T1000 (cell line): ENCODE data around the gene FGFR3.
A peak's percentile ranks its signal among the peaks of the same experiment; 100 is the strongest.

Source experiments
- DNase-seq: peaks from one replicate; lab custom pipeline; 2025; ENCODE audit warnings: mixed read lengths; lab: John Stamatoyannopoulos, UW

FGFR3 gene

GRCh38 chr4:1792832-1793495 lies at the start of gene FGFR3:
Gene FGFR3, plus strand, starts transcription at chr4:1793293. Its CDS starts 642 bp downstream, at chr4:1793935.
- no peak for DNase-seq

GRCh38 chr4:1743551-1743950 lies 49.5 kb upstream of the FGFR3 start:
- no peak for DNase-seq

GRCh38 chr4:1743975-1744374 lies 49.1 kb upstream of the FGFR3 start:
- DNase-seq, result no peak

- DNase-seq, result no peak
Observed at GRCh38 chr4:1744552-1744951, 48.5 kb upstream of the FGFR3 start.

GRCh38 chr4:1745165-1745564 lies 47.9 kb upstream of the FGFR3 start:
- DNase-seq, result no peak

GRCh38 chr4:1745697-1746096 lies 47.4 kb upstream of the FGFR3 start:
- DNase-seq, result no peak

- DNase-seq, result peak; percentile 67
Observed at GRCh38 chr4:1746265-1746691, 46.8 kb upstream of the FGFR3 start.

- no peak for DNase-seq
Observed at GRCh38 chr4:1746919-1747602, 46.0 kb upstream of the FGFR3 start.

GRCh38 chr4:1747603-1747967 lies 45.5 kb upstream of the FGFR3 start:
- DNase-seq, result no peak

GRCh38 chr4:1748465-1748995 lies 44.6 kb upstream of the FGFR3 start:
- peak; percentile 87 for DNase-seq

- no peak for DNase-seq
Observed at GRCh38 chr4:1749370-1749769, 43.7 kb upstream of the FGFR3 start.

GRCh38 chr4:1749826-1750225 lies 43.3 kb upstream of the FGFR3 start:
- DNase-seq, result no peak

- no peak for DNase-seq
Observed at GRCh38 chr4:1750381-1751154, 42.5 kb upstream of the FGFR3 start.

GRCh38 chr4:1751155-1751918 lies 41.8 kb upstream of the FGFR3 start:
- DNase-seq, result no peak

GRCh38 chr4:1751919-1752283 lies 41.2 kb upstream of the FGFR3 start:
- no peak for DNase-seq

- DNase-seq, result no peak
Observed at GRCh38 chr4:1752284-1753041, 40.6 kb upstream of the FGFR3 start.

GRCh38 chr4:1753294-1753696 lies 39.8 kb upstream of the FGFR3 start:
- DNase-seq, result no peak

GRCh38 chr4:1753697-1754311 lies 39.3 kb upstream of the FGFR3 start:
- no peak for DNase-seq

GRCh38 chr4:1754336-1754735 lies 38.8 kb upstream of the FGFR3 start:
- no peak for DNase-seq

- DNase-seq, result no peak
Observed at GRCh38 chr4:1755297-1755696, 37.8 kb upstream of the FGFR3 start.

GRCh38 chr4:1756079-1756478 lies 37.0 kb upstream of the FGFR3 start:
- no peak for DNase-seq
